Suprapubic skin (tissue), 3 donors: Measurements from ENCODE around the gene ACAP3.

Experiments used
- POLR2A ChIP-seq, 2 donors: fragments of 450-650 bp; IDR thresholded peaks; one replicate each; pipeline ENCODE4 v1.6.1; 2017; ENCODE audit warnings: antibody characterized with exemption in 2 of 2, mild to moderate bottlenecking in 2 of 2, moderate library complexity in 2 of 2
- TF ChIP-seq, protein P1 (sequence below), 2 donors: fragments of 200-600 bp in 1 of 2; fragments of 450-650 bp in 1 of 2; sonication (generic) in 1 of 2; IDR thresholded peaks; one replicate each; pipeline ENCODE4 v1.5.1; 2016 to 2019; ENCODE audit warnings: antibody characterized with exemption in 2 of 2, mild to moderate bottlenecking in 1 of 2, moderate library complexity in 1 of 2

DNA sequence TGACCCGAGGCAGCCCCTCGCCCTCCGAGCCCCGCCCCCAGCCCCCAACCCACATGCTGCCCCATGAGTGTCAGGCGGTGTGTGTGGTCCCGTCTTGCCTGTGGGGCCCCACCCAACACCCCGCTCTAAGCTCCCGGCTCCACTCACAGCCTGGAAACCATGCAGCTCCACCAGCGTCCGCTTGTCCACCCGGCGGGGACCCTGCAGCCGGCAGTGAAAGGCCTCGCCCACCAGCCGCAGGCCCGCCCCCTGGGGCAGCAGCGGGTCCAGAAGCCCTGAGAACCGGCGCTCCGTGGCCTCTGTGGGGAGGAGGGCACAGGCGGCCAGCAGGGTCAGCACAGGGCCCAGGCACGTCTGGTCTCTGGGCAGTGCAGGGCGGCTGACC, 63.9 kb downstream of the ACAP3 start:
- TF ChIP-seq, protein P1, sequence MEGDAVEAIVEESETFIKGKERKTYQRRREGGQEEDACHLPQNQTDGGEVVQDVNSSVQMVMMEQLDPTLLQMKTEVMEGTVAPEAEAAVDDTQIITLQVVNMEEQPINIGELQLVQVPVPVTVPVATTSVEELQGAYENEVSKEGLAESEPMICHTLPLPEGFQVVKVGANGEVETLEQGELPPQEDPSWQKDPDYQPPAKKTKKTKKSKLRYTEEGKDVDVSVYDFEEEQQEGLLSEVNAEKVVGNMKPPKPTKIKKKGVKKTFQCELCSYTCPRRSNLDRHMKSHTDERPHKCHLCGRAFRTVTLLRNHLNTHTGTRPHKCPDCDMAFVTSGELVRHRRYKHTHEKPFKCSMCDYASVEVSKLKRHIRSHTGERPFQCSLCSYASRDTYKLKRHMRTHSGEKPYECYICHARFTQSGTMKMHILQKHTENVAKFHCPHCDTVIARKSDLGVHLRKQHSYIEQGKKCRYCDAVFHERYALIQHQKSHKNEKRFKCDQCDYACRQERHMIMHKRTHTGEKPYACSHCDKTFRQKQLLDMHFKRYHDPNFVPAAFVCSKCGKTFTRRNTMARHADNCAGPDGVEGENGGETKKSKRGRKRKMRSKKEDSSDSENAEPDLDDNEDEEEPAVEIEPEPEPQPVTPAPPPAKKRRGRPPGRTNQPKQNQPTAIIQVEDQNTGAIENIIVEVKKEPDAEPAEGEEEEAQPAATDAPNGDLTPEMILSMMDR (IDR thresholded peaks at IDR 0.05): no peak
- no peak for TF ChIP-seq POLR2A (IDR thresholded peaks at IDR 0.05)
